ENCODE data around the gene NQO2. TPM values are rescaled to one million over a fixed set of nuclear protein-coding genes. Genes with fewer than 3 reads are reported as not detected.
A peak's percentile ranks its signal among the peaks of the same experiment; 100 is the strongest.
"Not testable (repeated sequence)": the region's sequence is repeated elsewhere in the genome, so short reads cannot be mapped to it uniquely, and the experiment has no call there.

NQO2 gene
- total and polyA plus RNA-seq, 7 donors: 42.8 to 201 (median 119) TPM

- WGBS, 3 donors: 0 to 1% (median 0%) methylated on average over 37 to 80 of the region's 80 CpGs
- ATAC-seq: peak; percentile 89 to 92 (median 91)
- intact Hi-C loops (cut with DNase I): loop anchor here in 1 of 2 donors (2.0 kb wide), 1 partner anchor 18 kb away; no protein-coding TSS in a partner anchor
- no peak for TF ChIP-seq CTCF (IDR thresholded peaks at IDR 0.05)
- Histone ChIP-seq H3K27me3 (ENCODE audit: insufficient read depth in 3 of 3, low read length in 2 of 3) (no peaks in the 10 kb centered on the region), H3K4me3 (peak overlapping the region; percentile 88), H3K27ac (peak overlapping the region; percentile 98), H3K9me3 (no peaks in the 10 kb centered on the region), H3K4me1 (peaks cover 6% of the 10 kb centered on the region), H3K36me3 (ENCODE audit: insufficient read depth in 1 of 2, low read depth in 1 of 2) (peaks cover 0 to 4% of the 10 kb centered on the region in 2 donors)
- DNase-seq: peak; percentile 89 to 94
Measured at GRCh38 chr6:2970753-2971419, 28.8 kb upstream of the NQO2 start.

- H3K9me3 ChIP-seq: no peaks in the 10 kb centered on the region
- ATAC-seq: peak; percentile 76 to 82 (median 79)
- H3K4me3 ChIP-seq: peak within 1 kb of the TSS; percentile 88
- TF ChIP-seq CTCF (IDR thresholded peaks at IDR 0.05): no peak
- intact Hi-C loops (cut with DNase I): loop anchor here in 1 of 2 donors (2.0 kb wide), 1 partner anchor 17 kb away; no protein-coding TSS in a partner anchor
- H3K27me3 ChIP-seq (ENCODE audit: insufficient read depth in 3 of 3, low read length in 2 of 3): no peaks in the 10 kb centered on the region
- peak within 1 kb of the TSS; percentile 98 for H3K27ac ChIP-seq
- WGBS, 3 donors: 1 to 3% (median 2%) methylated on average over 57 to 63 of the region's 63 CpGs
- H3K36me3 ChIP-seq (ENCODE audit: insufficient read depth in 1 of 2, low read depth in 1 of 2): no peaks in the 10 kb centered on the region
- peak; percentile 81 to 88 for DNase-seq
- peaks cover 6% of the 10 kb centered on the region for H3K4me1 ChIP-seq
Measured at GRCh38 chr6:2971420-2972218, 28.1 kb upstream of the NQO2 start, which contains the start of gene SERPINB6. SERPINB6 (minus strand) TSS chr6:2971567; CDS start chr6:2959332, 12,235 bp downstream.

GRCh38 chr6:2972219-2972487, 27.5 kb upstream of the NQO2 start:
- H3K27me3 ChIP-seq (ENCODE audit: insufficient read depth in 3 of 3, low read length in 2 of 3); intact Hi-C loops (cut with DNase I); DNase-seq; H3K36me3 ChIP-seq (ENCODE audit: insufficient read depth in 1 of 2, low read depth in 1 of 2); H3K9me3 ChIP-seq; ATAC-seq; H3K4me1 ChIP-seq: not testable (repeated sequence)
- H3K27ac ChIP-seq: peak overlapping the region; percentile 98
- 60 to 79% (median 63%) methylated on average over 1 of the region's 1 CpG for WGBS, 3 donors
- peak overlapping the region; percentile 88 for H3K4me3 ChIP-seq

GRCh38 chr6:2972685-2973084, 27.0 kb upstream of the NQO2 start:
- ATAC-seq; H3K4me1 ChIP-seq; H3K36me3 ChIP-seq (ENCODE audit: insufficient read depth in 1 of 2, low read depth in 1 of 2); DNase-seq; H3K27ac ChIP-seq; H3K4me3 ChIP-seq; H3K9me3 ChIP-seq; intact Hi-C loops (cut with DNase I); H3K27me3 ChIP-seq (ENCODE audit: insufficient read depth in 3 of 3, low read length in 2 of 3): not testable (repeated sequence)
- WGBS, 3 donors: 95 to 99% (median 97%) methylated on average over 5 of the region's 5 CpGs

GRCh38 chr6:2973180-2973579, 26.5 kb upstream of the NQO2 start:
- H3K4me1 ChIP-seq; H3K27ac ChIP-seq; H3K27me3 ChIP-seq (ENCODE audit: insufficient read depth in 3 of 3, low read length in 2 of 3); H3K4me3 ChIP-seq; intact Hi-C loops (cut with DNase I); H3K36me3 ChIP-seq (ENCODE audit: insufficient read depth in 1 of 2, low read depth in 1 of 2); DNase-seq; ATAC-seq; H3K9me3 ChIP-seq: not testable (repeated sequence)
- 93 to 97% (median 95%) methylated on average over 6 of the region's 6 CpGs for WGBS, 3 donors

GRCh38 chr6:2973676-2974075, 26.0 kb upstream of the NQO2 start:
- peaks cover 6% of the 10 kb centered on the region for H3K4me1 ChIP-seq
- ATAC-seq (no peak), DNase-seq (no peak)
- H3K36me3 ChIP-seq (ENCODE audit: insufficient read depth in 1 of 2, low read depth in 1 of 2): no peaks in the 10 kb centered on the region
- no peaks in the 10 kb centered on the region for H3K9me3 ChIP-seq
- H3K27me3 ChIP-seq (ENCODE audit: insufficient read depth in 3 of 3, low read length in 2 of 3): no peaks in the 10 kb centered on the region
- intact Hi-C loops (cut with DNase I): no loop called here
- 90 to 95% (median 91%) methylated on average over 5 of the region's 5 CpGs for WGBS, 3 donors
- no peak for TF ChIP-seq CTCF (IDR thresholded peaks at IDR 0.05)
- H3K4me3 ChIP-seq: no peak overlapping the region
- H3K27ac ChIP-seq: no peak overlapping the region
